GM03348 (cell line): ENCODE results near the gene ERC2.
A peak's percentile ranks its signal among the peaks of the same experiment; 100 is the strongest.

Experiments
- DNase-seq: peaks from one replicate; pipeline ENCODE4 v3.0.0; 2012; ENCODE audit warnings: low spot score

The ERC2 gene

DNA sequence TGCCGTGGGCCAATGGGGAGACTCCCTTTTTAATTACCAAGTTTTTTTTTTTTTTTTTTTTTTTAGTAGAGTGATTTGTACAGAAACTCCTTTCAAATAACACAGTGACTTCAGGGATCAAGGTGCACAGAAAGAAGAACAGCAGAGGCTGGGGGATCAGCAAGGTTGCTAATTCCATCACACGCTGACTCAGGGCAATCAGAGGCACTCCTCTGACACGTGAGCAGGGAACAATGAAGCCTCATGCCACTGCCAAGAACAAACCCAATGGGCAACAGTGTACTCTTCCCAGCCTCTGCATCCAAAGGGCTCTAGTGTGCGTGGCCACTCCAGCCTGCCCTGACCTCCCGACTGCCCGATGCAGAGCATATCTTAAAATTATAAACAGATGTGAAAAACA lies 794.5 kb downstream of the ERC2 start:
- no peak for DNase-seq

DNA sequence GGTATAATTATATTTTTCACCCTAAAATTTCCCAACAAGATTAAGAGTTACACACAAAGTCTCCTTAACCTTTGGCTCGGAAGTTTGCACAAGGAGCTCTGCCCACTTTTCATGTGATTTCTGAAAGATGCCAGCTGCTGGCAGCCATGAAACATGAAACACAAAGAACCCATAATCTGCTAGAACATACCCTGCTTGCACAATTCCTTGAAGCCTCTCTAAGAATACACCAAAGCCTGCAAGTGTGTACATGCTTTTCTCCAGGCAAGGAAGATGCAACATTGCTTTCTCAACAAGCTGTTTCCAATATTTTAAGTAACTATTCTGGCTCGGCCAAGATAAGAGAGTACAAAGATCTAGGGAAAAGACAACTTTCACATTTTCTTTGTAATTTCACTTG lies 799.1 kb downstream of the ERC2 start:
- no peak for DNase-seq

- DNase-seq, result no peak
Observed at GRCh38 chr3:55668359-55668758, 799.9 kb downstream of the ERC2 start.

DNA sequence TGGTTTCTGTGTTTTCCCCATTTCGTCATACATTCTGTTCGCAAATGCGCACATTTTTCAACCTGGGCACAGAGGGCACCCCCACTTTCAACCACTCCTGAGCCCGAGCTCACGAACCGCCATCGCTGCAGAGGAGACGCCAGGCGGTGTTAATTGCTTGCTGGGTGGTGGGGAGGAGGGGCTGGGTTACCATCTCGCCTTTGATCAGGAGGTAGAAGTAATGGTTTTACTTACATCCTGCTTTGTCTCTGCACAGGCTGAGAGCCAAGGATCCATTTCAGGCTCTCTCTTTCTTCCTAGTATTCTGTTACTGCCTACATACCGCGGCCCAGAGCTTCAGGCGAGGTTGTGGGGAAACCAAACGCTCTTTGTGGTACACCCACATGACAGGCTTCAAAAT lies 803.9 kb downstream of the ERC2 start:
- DNase-seq, result no peak

DNA sequence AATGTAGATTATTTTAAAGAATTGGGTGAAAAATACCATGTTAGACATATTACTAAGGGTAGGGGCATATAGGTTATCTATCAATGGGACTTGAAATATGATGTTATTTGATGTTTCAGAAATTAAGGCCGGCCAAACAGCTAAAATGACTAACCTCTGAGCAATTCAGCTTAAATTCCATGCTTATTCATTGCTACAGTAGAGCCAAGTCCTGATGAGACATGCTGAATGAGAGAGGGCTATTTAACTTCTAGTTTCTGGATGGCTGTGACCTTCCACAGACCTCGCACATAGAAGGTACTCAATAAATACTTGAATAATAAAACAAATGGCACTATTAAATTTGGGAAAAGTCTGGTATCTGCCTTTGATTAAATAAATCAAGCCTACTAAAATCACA lies 805.6 kb downstream of the ERC2 start:
- peak; percentile 70 for DNase-seq

DNA sequence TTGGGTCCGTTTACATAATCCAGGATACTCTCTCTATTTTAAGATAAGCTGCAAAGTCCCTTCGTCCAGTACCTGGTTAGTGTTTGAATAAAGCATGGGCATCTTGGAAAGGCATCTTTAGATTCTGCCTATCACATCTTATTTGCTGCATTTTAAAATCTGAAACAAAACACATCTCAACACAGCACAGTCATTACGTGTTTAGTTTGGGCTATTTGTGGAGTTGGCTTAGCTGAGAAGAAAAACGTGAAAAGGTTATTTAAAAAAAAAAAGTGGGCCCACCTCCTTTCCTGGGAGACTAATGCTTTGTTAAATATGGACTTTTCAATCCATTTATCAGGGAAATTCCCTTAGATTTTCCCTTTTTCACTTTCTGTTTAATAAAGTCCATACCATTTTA lies 806.7 kb downstream of the ERC2 start:
- DNase-seq, result no peak

DNA sequence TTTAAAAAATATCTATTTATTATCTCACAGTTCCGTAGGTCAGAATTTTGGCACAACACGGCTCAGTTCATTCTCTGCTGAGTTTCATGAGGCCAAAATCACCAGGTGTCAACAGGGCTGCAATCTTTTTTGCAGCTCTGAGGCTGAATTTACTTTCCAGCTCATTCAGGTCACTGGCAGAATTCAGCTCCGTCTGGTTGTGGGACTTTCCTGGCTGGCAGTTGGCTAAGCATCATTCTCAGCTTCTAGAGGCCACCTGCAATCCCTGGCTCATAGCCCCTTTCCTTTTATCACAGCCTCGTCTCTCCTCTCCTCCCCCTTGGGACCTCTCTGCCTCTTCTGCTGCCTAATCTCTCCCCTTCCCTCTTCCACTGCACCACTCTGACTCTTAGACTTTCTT lies 807.1 kb downstream of the ERC2 start:
- no peak for DNase-seq

GRCh38 chr3:55660642-55661041 lies 807.6 kb downstream of the ERC2 start:
- no peak for DNase-seq

GRCh38 chr3:55659701-55660100 lies 808.6 kb downstream of the ERC2 start:
- DNase-seq, result no peak

GRCh38 chr3:55658690-55659562 lies 809.3 kb downstream of the ERC2 start:
- no peak for DNase-seq

DNA sequence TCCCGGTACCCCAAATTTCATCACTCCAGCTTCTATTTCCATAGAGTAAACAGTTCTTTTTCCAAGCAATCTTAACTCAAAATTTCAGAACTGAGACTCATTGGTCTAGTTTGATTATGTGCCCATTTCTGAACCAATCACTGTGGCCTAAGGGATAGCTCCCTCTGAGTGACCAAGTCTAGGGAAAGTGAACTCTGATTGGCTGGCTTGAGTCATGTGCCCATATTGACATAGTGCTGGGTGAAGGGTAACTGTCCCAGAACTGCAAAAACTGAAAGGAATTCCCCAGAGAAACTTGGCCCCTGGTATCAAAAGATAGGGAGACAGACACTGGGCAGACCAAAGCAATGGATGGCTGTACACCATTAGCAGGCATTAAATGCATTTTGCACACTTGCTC lies 810.0 kb downstream of the ERC2 start:
- no peak for DNase-seq

DNA sequence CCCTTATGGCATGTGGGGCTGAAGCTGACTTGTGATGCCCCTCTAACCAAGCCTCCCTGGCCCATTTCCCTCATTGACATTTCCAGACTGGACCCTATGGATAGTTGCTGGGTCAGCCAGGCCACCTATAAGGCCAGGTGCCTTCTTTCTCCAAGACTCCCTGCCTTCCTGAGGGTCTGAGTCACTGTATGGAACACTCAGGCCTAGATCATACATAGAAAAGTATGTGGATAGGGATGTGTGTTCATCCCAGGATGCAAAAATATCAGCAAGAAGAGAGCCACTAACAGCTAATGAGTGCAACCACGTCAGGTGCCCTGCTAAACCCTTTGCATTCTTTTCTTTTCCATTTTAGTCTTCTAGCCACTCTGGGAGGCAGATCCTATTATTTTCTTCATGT lies 812.7 kb downstream of the ERC2 start:
- DNase-seq, result no peak

- peak; percentile 27 for DNase-seq
Observed at GRCh38 chr3:55654123-55654760, 814.0 kb downstream of the ERC2 start.

DNA sequence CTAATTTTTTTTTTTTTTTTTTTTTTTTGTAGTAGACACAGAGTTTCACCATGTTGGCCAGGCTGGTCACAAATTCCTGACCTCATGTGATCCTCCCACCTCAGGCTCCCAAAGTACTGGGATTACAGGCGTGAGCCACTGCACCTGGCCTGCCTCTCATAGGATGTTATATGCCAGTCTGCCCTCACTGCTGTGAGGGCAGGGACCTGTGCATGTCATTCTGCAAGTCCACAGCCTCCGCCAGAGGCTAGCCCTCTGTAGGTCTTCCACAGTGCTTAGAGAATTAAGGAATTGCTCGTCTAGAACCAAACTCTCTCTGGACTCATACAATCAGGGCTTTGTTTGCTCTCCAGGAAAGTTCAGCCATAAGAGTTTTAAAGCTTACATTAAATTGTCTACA lies 817.3 kb downstream of the ERC2 start:
- DNase-seq, result no peak

- no peak for DNase-seq
Observed at GRCh38 chr3:55650011-55650410, 818.3 kb downstream of the ERC2 start.

GRCh38 chr3:55649554-55649953 lies 818.7 kb downstream of the ERC2 start:
- DNase-seq, result no peak

DNA sequence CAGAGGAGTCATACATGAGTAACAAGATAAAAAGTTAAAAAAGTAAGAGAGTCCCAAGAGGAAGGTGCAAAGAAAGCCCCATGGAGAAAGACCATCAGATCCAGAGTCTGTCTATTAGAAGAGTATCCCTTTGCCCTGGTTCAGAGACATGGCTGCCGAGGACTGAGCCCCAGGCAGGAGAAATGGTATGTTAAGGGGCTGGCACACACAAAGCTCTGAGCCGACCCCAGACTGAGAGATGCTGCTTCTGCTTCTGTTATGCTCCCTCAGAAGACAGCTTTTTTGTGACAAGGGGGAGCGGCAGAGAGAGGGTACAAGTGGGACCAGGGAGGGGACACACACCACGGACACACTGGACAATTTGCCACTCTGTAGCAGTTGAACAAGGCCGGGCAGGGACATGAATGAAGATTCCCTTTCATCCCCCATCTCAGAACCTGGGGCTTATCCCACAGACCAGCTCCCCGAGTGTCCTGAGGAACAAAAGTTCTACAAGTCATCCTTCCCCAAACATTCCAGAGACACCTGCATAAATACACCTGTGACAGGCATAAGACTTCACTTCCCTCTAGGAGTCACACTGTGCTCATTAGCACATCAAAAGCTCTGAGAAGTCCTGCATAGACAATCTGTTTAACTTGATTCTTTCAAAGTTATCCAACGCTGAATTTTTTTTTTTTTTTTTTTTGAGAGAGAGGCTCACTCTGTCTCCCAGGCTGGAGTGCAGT lies 819.5 kb downstream of the ERC2 start:
- DNase-seq, result no peak

DNA sequence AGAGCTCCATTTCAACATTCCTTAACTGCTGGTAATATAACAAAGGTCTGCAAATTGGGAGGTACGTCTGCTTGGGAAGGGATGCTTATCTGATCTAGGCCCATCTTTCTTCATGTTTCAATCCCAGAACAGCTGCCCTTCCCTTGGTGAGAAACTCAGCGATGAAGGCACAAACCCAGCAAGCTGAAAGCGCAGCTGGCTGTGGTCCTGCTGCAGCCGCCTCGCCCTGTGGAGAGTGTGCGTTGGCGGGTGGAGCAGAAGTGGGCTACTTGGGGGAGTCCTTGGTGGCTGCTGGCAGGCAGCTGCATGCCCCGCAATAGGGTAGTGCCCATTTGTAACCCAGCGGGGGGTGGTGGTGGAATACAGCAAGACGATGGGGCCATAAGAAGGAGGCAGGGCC lies 820.6 kb downstream of the ERC2 start:
- no peak for DNase-seq

DNA sequence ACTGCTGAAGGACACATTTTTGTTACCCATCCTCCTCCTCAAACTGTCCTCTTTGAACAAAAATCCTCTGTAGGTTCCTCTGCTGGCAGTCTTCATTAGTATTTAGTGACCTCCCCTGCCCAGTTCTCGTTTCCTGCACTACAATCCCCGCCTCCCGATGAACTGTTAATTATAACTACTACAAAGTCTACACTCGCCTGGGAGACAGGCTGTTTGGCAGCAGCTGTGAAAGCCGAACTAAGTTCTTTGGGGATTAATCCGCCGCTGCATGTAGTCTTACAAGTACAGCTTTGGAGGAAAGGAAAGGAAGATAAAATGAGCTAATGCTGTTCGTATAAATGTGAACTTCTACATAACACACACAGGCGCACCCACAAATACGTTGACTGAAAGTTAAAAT lies 821.2 kb downstream of the ERC2 start:
- no peak for DNase-seq

GRCh38 chr3:55646121-55646520 lies 822.1 kb downstream of the ERC2 start:
- DNase-seq, result no peak

DNA sequence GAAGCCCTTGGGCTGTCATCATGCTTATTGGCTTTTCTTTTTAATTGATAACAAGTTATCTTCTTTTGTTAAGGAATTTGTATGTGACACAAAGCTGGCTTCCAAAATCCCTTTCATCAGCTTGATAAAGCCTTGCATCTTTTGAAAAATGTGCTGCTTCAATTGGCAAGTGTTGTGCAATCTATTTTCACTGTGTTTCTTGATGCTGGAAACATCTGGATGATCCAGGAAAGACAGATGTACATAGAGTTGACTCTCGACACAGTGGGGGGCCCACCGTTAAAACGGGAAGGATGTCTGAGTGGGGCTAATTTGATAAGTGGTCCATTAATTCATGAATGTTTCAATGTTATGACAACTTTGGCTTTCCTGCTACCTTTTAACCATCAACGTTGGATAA lies 822.8 kb downstream of the ERC2 start:
- DNase-seq, result no peak

GRCh38 chr3:55643283-55643682 lies 825.0 kb downstream of the ERC2 start:
- no peak for DNase-seq

- no peak for DNase-seq
Observed at GRCh38 chr3:55641964-55642363, 826.3 kb downstream of the ERC2 start.
